T-helper 2 cell (primary cell): ENCODE data around the gene FRMD4A.
"Not testable (repeated sequence)": the region's sequence is repeated elsewhere in the genome, so short reads cannot be mapped to it uniquely, and the experiment has no call there.

ENCODE experiments used
- DNase-seq, 5 experiments: peaks; one replicate each; pipeline versions ENCODE4 v3.0.0 to v3.0.0-alpha.2; 2012 to 2022

Gene FRMD4A

GRCh38 chr10:14142606-14143250 lies 188.0 kb downstream of the FRMD4A start:
- no peak for DNase-seq

- no peak for DNase-seq
Observed at GRCh38 chr10:14141283-14141682, 189.4 kb downstream of the FRMD4A start.

- DNase-seq, result no peak
Observed at GRCh38 chr10:14137391-14137790, 193.3 kb downstream of the FRMD4A start.

GRCh38 chr10:14135196-14135595 lies 195.5 kb downstream of the FRMD4A start:
- not testable (repeated sequence) for DNase-seq

- no peak for DNase-seq
Observed at GRCh38 chr10:14134275-14134674, 196.4 kb downstream of the FRMD4A start.

GRCh38 chr10:14131261-14131960 lies 199.3 kb downstream of the FRMD4A start:
- no peak for DNase-seq

GRCh38 chr10:14129770-14130169 lies 201.0 kb downstream of the FRMD4A start:
- DNase-seq, result no peak

- DNase-seq, result no peak
Observed at GRCh38 chr10:14128519-14128918, 202.2 kb downstream of the FRMD4A start.

GRCh38 chr10:14126697-14127440 lies 203.9 kb downstream of the FRMD4A start:
- no peak for DNase-seq

GRCh38 chr10:14125564-14125963 lies 205.2 kb downstream of the FRMD4A start:
- DNase-seq, result no peak

GRCh38 chr10:14124941-14125340 lies 205.8 kb downstream of the FRMD4A start:
- no peak for DNase-seq

- no peak for DNase-seq
Observed at GRCh38 chr10:14123139-14123538, 207.6 kb downstream of the FRMD4A start.

- no peak for DNase-seq
Observed at GRCh38 chr10:14120812-14121211, 209.9 kb downstream of the FRMD4A start.

GRCh38 chr10:14118953-14119352 lies 211.8 kb downstream of the FRMD4A start:
- DNase-seq, result no peak

- DNase-seq, result no peak
Observed at GRCh38 chr10:14116837-14117236, 213.9 kb downstream of the FRMD4A start.

- DNase-seq, result no peak
Observed at GRCh38 chr10:14116021-14116420, 214.7 kb downstream of the FRMD4A start.

- DNase-seq, result no peak
Observed at GRCh38 chr10:14114791-14115190, 215.9 kb downstream of the FRMD4A start.

- no peak for DNase-seq
Observed at GRCh38 chr10:14112056-14112455, 218.7 kb downstream of the FRMD4A start.

- DNase-seq, result no peak
Observed at GRCh38 chr10:14111208-14111607, 219.5 kb downstream of the FRMD4A start.

- DNase-seq, result no peak
Observed at GRCh38 chr10:14106828-14107227, 223.9 kb downstream of the FRMD4A start.

- DNase-seq, result no peak
Observed at GRCh38 chr10:14102056-14102455, 228.7 kb downstream of the FRMD4A start.

- DNase-seq, result no peak
Observed at GRCh38 chr10:14099885-14100284, 230.8 kb downstream of the FRMD4A start.

- DNase-seq, result no peak
Observed at GRCh38 chr10:14093730-14094484, 236.8 kb downstream of the FRMD4A start.
